Measurements from ENCODE around the gene ZNF32. TPM values are rescaled to one million over a fixed set of nuclear protein-coding genes. Genes with fewer than 3 reads are reported as not detected.

The ZNF32 gene
- total RNA-seq, 1 donor from 2014 or later = 19.2 TPM

GRCh38 chr10:43647576-43647975, 1.1 kb downstream of the ZNF32 start:
- Histone ChIP-seq H3K79me2 (ENCODE audit: insufficient read depth, low read length) (peaks cover 11% of the 10 kb centered on the region), H4K20me1 (ENCODE audit: insufficient read depth, low read length) (no peaks in the 10 kb centered on the region), H2AFZ (ENCODE audit: low read depth, low read length) (no peak overlapping the region), H3K27ac (ENCODE audit: low read depth, low read length) (no peak overlapping the region), H3K36me3 (ENCODE audit: insufficient read depth, low read length) (peaks cover 27% of the 10 kb centered on the region), H3K27me3 (ENCODE audit: insufficient read depth, low read length) (no peaks in the 10 kb centered on the region), H3K4me3 (ENCODE audit: insufficient read depth, low read depth, low read length) (peak overlapping the region; percentile 74), H3K4me1 (ENCODE audit: insufficient read depth, low read length) (no peaks in the 10 kb centered on the region), H3K9ac (ENCODE audit: low read length) (no peak overlapping the region), H3K4me2 (ENCODE audit: low read length) (peak overlapping the region; percentile 97), H3K9me3 (ENCODE audit: insufficient read depth, low read depth, low read length) (peaks cover 39% of the 10 kb centered on the region)
- FAIRE-seq = no peak
- Mint-ChIP-seq H3K27me3 (ENCODE audit: low read depth, unreplicated experiment) (peaks cover 3% of the 10 kb centered on the region), H3K36me3 (ENCODE audit: low read depth, unreplicated experiment) (peaks cover 37% of the 10 kb centered on the region), H3K4me3 (ENCODE audit: unreplicated experiment) (peak overlapping the region; percentile 89), H3K27ac (ENCODE audit: unreplicated experiment) (peak overlapping the region; percentile 81), H3K4me1 (ENCODE audit: low read depth, unreplicated experiment) (no peaks in the 10 kb centered on the region), H3K9me3 (ENCODE audit: unreplicated experiment) (peaks cover 48% of the 10 kb centered on the region)
- no peak for DNase-seq (ENCODE audit: low read depth)
- no peak for TF ChIP-seq EZH2 (IDR thresholded peaks at IDR 0.05; ENCODE audit: insufficient read depth, low read length)
- TF ChIP-seq CTCF (IDR thresholded peaks at IDR 0.05; ENCODE audit: insufficient read depth, low read depth, low read length) = no peak

- H4K20me1 ChIP-seq (ENCODE audit: insufficient read depth, low read length) = no peaks in the 10 kb centered on the region
- FAIRE-seq = no peak
- H3K4me1 Mint-ChIP-seq (ENCODE audit: low read depth, unreplicated experiment) = no peaks in the 10 kb centered on the region
- no peaks in the 10 kb centered on the region for H3K4me1 ChIP-seq (ENCODE audit: insufficient read depth, low read length)
- H3K27ac Mint-ChIP-seq (ENCODE audit: unreplicated experiment) = no peak overlapping the region
- peaks cover 42% of the 10 kb centered on the region for H3K9me3 ChIP-seq (ENCODE audit: insufficient read depth, low read depth, low read length)
- no peak overlapping the region for H3K9ac ChIP-seq (ENCODE audit: low read length)
- no peak overlapping the region for H3K4me2 ChIP-seq (ENCODE audit: low read length)
- H3K27me3 ChIP-seq (ENCODE audit: insufficient read depth, low read length) = no peaks in the 10 kb centered on the region
- no peak overlapping the region for H3K4me3 Mint-ChIP-seq (ENCODE audit: unreplicated experiment)
- H2AFZ ChIP-seq (ENCODE audit: low read depth, low read length) = no peak overlapping the region
- peaks cover 37% of the 10 kb centered on the region for H3K36me3 Mint-ChIP-seq (ENCODE audit: low read depth, unreplicated experiment)
- no peak for TF ChIP-seq CTCF (IDR thresholded peaks at IDR 0.05; ENCODE audit: insufficient read depth, low read depth, low read length)
- no peak for TF ChIP-seq EZH2 (IDR thresholded peaks at IDR 0.05; ENCODE audit: insufficient read depth, low read length)
- no peak for DNase-seq (ENCODE audit: low read depth)
- H3K36me3 ChIP-seq (ENCODE audit: insufficient read depth, low read length) = peaks cover 27% of the 10 kb centered on the region
- H3K79me2 ChIP-seq (ENCODE audit: insufficient read depth, low read length) = peaks cover 11% of the 10 kb centered on the region
- H3K27me3 Mint-ChIP-seq (ENCODE audit: low read depth, unreplicated experiment) = peaks cover 3% of the 10 kb centered on the region
- no peak overlapping the region for H3K27ac ChIP-seq (ENCODE audit: low read depth, low read length)
- H3K9me3 Mint-ChIP-seq (ENCODE audit: unreplicated experiment) = peaks cover 53% of the 10 kb centered on the region
- H3K4me3 ChIP-seq (ENCODE audit: insufficient read depth, low read depth, low read length) = no peak overlapping the region
Observed at GRCh38 chr10:43645866-43646265, 2.8 kb downstream of the ZNF32 start.

GRCh38 chr10:43644252-43644651, 4.4 kb downstream of the ZNF32 start:
- H3K4me1 ChIP-seq (ENCODE audit: insufficient read depth, low read length) = no peaks in the 10 kb centered on the region
- Mint-ChIP-seq H3K9me3 (ENCODE audit: unreplicated experiment) (peaks cover 48% of the 10 kb centered on the region), H3K36me3 (ENCODE audit: low read depth, unreplicated experiment) (peaks cover 37% of the 10 kb centered on the region), H3K4me3 (ENCODE audit: unreplicated experiment) (no peak overlapping the region), H3K4me1 (ENCODE audit: low read depth, unreplicated experiment) (no peaks in the 10 kb centered on the region), H3K27me3 (ENCODE audit: low read depth, unreplicated experiment) (no peaks in the 10 kb centered on the region), H3K27ac (ENCODE audit: unreplicated experiment) (no peak overlapping the region)
- no peak overlapping the region for H3K4me2 ChIP-seq (ENCODE audit: low read length)
- H3K27ac ChIP-seq (ENCODE audit: low read depth, low read length) = no peak overlapping the region
- no peak for DNase-seq (ENCODE audit: low read depth)
- H4K20me1 ChIP-seq (ENCODE audit: insufficient read depth, low read length) = no peaks in the 10 kb centered on the region
- H3K9ac ChIP-seq (ENCODE audit: low read length) = no peak overlapping the region
- H3K9me3 ChIP-seq (ENCODE audit: insufficient read depth, low read depth, low read length) = peaks cover 42% of the 10 kb centered on the region
- H3K79me2 ChIP-seq (ENCODE audit: insufficient read depth, low read length) = peaks cover 11% of the 10 kb centered on the region
- TF ChIP-seq EZH2 (IDR thresholded peaks at IDR 0.05; ENCODE audit: insufficient read depth, low read length) (no peak), CTCF (IDR thresholded peaks at IDR 0.05; ENCODE audit: insufficient read depth, low read depth, low read length) (no peak)
- no peak overlapping the region for H2AFZ ChIP-seq (ENCODE audit: low read depth, low read length)
- FAIRE-seq = no peak
- H3K27me3 ChIP-seq (ENCODE audit: insufficient read depth, low read length) = no peaks in the 10 kb centered on the region
- H3K4me3 ChIP-seq (ENCODE audit: insufficient read depth, low read depth, low read length) = no peak overlapping the region
- H3K36me3 ChIP-seq (ENCODE audit: insufficient read depth, low read length) = peaks cover 27% of the 10 kb centered on the region

Measured in astrocyte (in vitro differentiated cells and primary cell).